Measurements from ENCODE around the gene LYZL2.
"Not testable (repeated sequence)": the region's sequence is repeated elsewhere in the genome, so short reads cannot be mapped to it uniquely, and the experiment has no call there.

- not testable (repeated sequence) for TF ChIP-seq CTCF (IDR thresholded peaks at IDR 0.05 in 4 of 5, conservative IDR thresholded peaks at IDR 0.05 in 1 of 5); POLR2A (IDR thresholded peaks at IDR 0.05)
These were observed 14.1 kb upstream of the LYZL2 start for GRCh38 chr10:30643557-30644199.
